B cell (primary cell): Measurements from ENCODE around the gene ANKRD33B.

Source experiments
- EZH2 ChIP-seq: IDR thresholded peaks from 2 replicates; pipeline ENCODE4 v1.6.1; 2012; ENCODE audit warnings: borderline replicate concordance, low read depth, mild to moderate bottlenecking, moderate library complexity, low read length; ENCODE audit not compliant: insufficient read depth, poor library complexity, severe bottlenecking
- TF ChIP-seq, protein P1 (sequence below): fragments of 200-600 bp; IDR thresholded peaks from one replicate; pipeline ENCODE4 v1.8.0; 2022; ENCODE audit warnings: antibody characterized with exemption, mild to moderate bottlenecking

- TF ChIP-seq, protein P1, sequence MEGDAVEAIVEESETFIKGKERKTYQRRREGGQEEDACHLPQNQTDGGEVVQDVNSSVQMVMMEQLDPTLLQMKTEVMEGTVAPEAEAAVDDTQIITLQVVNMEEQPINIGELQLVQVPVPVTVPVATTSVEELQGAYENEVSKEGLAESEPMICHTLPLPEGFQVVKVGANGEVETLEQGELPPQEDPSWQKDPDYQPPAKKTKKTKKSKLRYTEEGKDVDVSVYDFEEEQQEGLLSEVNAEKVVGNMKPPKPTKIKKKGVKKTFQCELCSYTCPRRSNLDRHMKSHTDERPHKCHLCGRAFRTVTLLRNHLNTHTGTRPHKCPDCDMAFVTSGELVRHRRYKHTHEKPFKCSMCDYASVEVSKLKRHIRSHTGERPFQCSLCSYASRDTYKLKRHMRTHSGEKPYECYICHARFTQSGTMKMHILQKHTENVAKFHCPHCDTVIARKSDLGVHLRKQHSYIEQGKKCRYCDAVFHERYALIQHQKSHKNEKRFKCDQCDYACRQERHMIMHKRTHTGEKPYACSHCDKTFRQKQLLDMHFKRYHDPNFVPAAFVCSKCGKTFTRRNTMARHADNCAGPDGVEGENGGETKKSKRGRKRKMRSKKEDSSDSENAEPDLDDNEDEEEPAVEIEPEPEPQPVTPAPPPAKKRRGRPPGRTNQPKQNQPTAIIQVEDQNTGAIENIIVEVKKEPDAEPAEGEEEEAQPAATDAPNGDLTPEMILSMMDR, result no peak
- TF ChIP-seq EZH2, result no peak
These were observed 108.5 kb downstream of the ANKRD33B start for GRCh38 chr5:10672146-10673016.
